IMR-90 (cell line): ENCODE measurements around the gene GZMM. TPM values are rescaled to one million over a fixed set of nuclear protein-coding genes. Genes with fewer than 3 reads are reported as not detected.

Experiments used
- ATAC-seq: fragments of 200-7000 bp; cut with Tn5 transposase; 2 replicates; pipeline ENCODE4 v1.9.1; 2020; ENCODE audit warnings: low read depth, mild to moderate bottlenecking, moderate library complexity
- BruUV-seq: library from RNA; stranded (reverse); fragments of 400-500 nt; replicated peaks from 2 replicates; lab custom pipeline; 2021; lab: Mats Ljungman, UMichigan
- CTCF ChIA-PET: fragments of 300-600 bp; formaldehyde crosslinking; extraction: SDS; loops from one replicate; lab custom pipeline; 2021; ENCODE audit warnings: antibody characterized with exemption; lab: Yijun Ruan, JAX
- POLR2A ChIA-PET: fragments of 300-600 bp; sonication (Branson Sonifier 250); formaldehyde crosslinking; loops from one replicate; lab custom pipeline; 2022; ENCODE audit warnings: antibody characterized with exemption; ENCODE audit not compliant: unreplicated experiment; lab: Charles Lee
- DNase-seq: peaks from one replicate; pipeline ENCODE4 v3.0.0; 2013
- H2AFZ ChIP-seq: replicated peaks from 2 replicates; pipeline ENCODE3; 2013; ENCODE audit warnings: low read length, mild to moderate bottlenecking; ENCODE audit not compliant: poor library complexity
- H2AK5ac ChIP-seq: 2 replicates; pipeline ENCODE4 v1.6.1; 2013; ENCODE audit warnings: low read depth, low read length, inconsistent platforms
- H2AK9ac ChIP-seq: replicated peaks from 2 replicates; pipeline ENCODE3; 2013; ENCODE audit warnings: mild to moderate bottlenecking, low read depth, low read length, moderate library complexity; ENCODE audit not compliant: poor library complexity
- H2BK120ac ChIP-seq: 2 replicates; pipeline ENCODE4 v1.6.1; 2013; ENCODE audit warnings: low read depth, low read length, inconsistent platforms
- H2BK15ac ChIP-seq: 3 replicates; pipeline ENCODE4 v1.6.1; 2013; ENCODE audit warnings: low read depth, low read length, inconsistent platforms
- H2BK20ac ChIP-seq: 2 replicates; pipeline ENCODE4 v1.6.1; 2013; ENCODE audit warnings: low read depth, mild to moderate bottlenecking, inconsistent platforms, low read length, moderate library complexity
- H2BK5ac ChIP-seq: 2 replicates; pipeline ENCODE4 v1.6.1; 2013; ENCODE audit warnings: mild to moderate bottlenecking, low read depth, low read length, inconsistent platforms; ENCODE audit not compliant: poor library complexity, severe bottlenecking
- H3K14ac ChIP-seq: replicated peaks from 2 replicates; pipeline ENCODE4 v1.6.1; 2013; ENCODE audit warnings: low read depth, low read length, inconsistent platforms
- H3K18ac ChIP-seq: 2 replicates; pipeline ENCODE4 v1.6.1; 2013; ENCODE audit warnings: low read depth, low read length, control low read depth
- H3K23ac ChIP-seq: 2 replicates; pipeline ENCODE4 v1.6.1; 2013; ENCODE audit warnings: low read depth, low read length, inconsistent platforms
- H3K27ac ChIP-seq: 2 replicates; pipeline ENCODE4 v1.5.1; 2013; ENCODE audit warnings: mild to moderate bottlenecking, control low read depth, low read length; ENCODE audit not compliant: insufficient read depth
- H3K27me3 ChIP-seq: 2 replicates; pipeline ENCODE4 v1.6.1; 2013; ENCODE audit warnings: low read length; ENCODE audit not compliant: control insufficient read depth, insufficient read depth
- H3K36me3 ChIP-seq: 2 replicates; pipeline ENCODE4 v1.6.1; 2013; ENCODE audit warnings: low read length, mixed read lengths; ENCODE audit not compliant: control insufficient read depth, insufficient read depth
- H3K4ac ChIP-seq: 2 replicates; pipeline ENCODE4 v1.6.1; 2013; ENCODE audit warnings: low read depth, low read length, inconsistent platforms
- H3K4me1 ChIP-seq: 2 replicates; pipeline ENCODE4 v1.6.1; 2013; ENCODE audit warnings: low read length, mixed read lengths; ENCODE audit not compliant: control insufficient read depth, insufficient read depth
- H3K4me2 ChIP-seq: 2 replicates; pipeline ENCODE4 v1.6.1; 2013; ENCODE audit warnings: low read depth, mild to moderate bottlenecking, control low read depth, low read length, moderate library complexity
- H3K4me3 ChIP-seq: 2 replicates; pipeline ENCODE4 v1.5.1; 2013; ENCODE audit warnings: low read depth, mild to moderate bottlenecking, control low read depth, low read length, moderate library complexity; ENCODE audit not compliant: insufficient read depth
- H3K56ac ChIP-seq: 2 replicates; pipeline ENCODE4 v1.6.1; 2013; ENCODE audit warnings: low read length, inconsistent platforms; ENCODE audit not compliant: insufficient read depth; ENCODE audit errors: extremely low read depth
- H3K79me1 ChIP-seq, 2 experiments: 2 replicates each; pipeline ENCODE4 v1.6.1; 2013; ENCODE audit warnings: low read length in 2 of 2, inconsistent platforms in 1 of 2, low read depth in 1 of 2
- H3K9ac ChIP-seq: 2 replicates; pipeline ENCODE4 v1.6.1; 2013; ENCODE audit warnings: low read depth, low read length, control low read depth
- H3K9me1 ChIP-seq: 2 replicates; pipeline ENCODE4 v1.6.1; 2013; ENCODE audit warnings: low read length, inconsistent platforms; ENCODE audit not compliant: insufficient read depth
- H3K9me3 ChIP-seq: 2 replicates; pipeline ENCODE4 v1.6.1; 2013; ENCODE audit warnings: low read length; ENCODE audit not compliant: control insufficient read depth, insufficient read depth
- H4K20me1 ChIP-seq: 2 replicates; pipeline ENCODE4 v1.6.1; 2013; ENCODE audit warnings: low read length, inconsistent platforms; ENCODE audit not compliant: insufficient read depth
- H4K5ac ChIP-seq: 2 replicates; pipeline ENCODE4 v1.6.1; 2013; ENCODE audit warnings: mild to moderate bottlenecking, low read depth, low read length, control low read depth
- H4K8ac ChIP-seq, 2 experiments: 2 replicates each; pipeline ENCODE4 v1.6.1; 2013; ENCODE audit warnings: low read depth in 2 of 2, low read length in 2 of 2, control low read depth in 1 of 2, inconsistent platforms in 1 of 2
- H4K91ac ChIP-seq: 2 replicates; pipeline ENCODE4 v1.6.1; 2013; ENCODE audit warnings: low read depth, low read length, inconsistent platforms; ENCODE audit not compliant: insufficient read depth
- BHLHE40 ChIP-seq: fragments of 150-350 bp; IDR thresholded peaks from 2 replicates; pipeline ENCODE4 v1.6.1; 2016; ENCODE audit warnings: mild to moderate bottlenecking, low read depth, low read length
- CEBPB ChIP-seq: IDR thresholded peaks from 2 replicates; pipeline ENCODE4 v1.6.1; 2012; ENCODE audit warnings: low read depth, low read length, improper control_type of control experiment
- CHD1 ChIP-seq: IDR thresholded peaks from 2 replicates; pipeline ENCODE4 v1.6.1; 2012; ENCODE audit warnings: low read depth, low read length, improper control_type of control experiment
- FOS ChIP-seq: fragments of 150-350 bp; IDR thresholded peaks from 2 replicates; pipeline ENCODE4 v1.6.1; 2016; ENCODE audit warnings: low read depth, low read length
- MAFK ChIP-seq: IDR thresholded peaks from 2 replicates; pipeline ENCODE4 v1.6.1; 2012; ENCODE audit warnings: low read depth, low read length, improper control_type of control experiment
- MAZ ChIP-seq: IDR thresholded peaks from 2 replicates; pipeline ENCODE4 v1.6.1; 2012; ENCODE audit warnings: low read depth, mild to moderate bottlenecking, low read length, improper control_type of control experiment, moderate library complexity, borderline replicate concordance
- MXI1 ChIP-seq: IDR thresholded peaks from 2 replicates; pipeline ENCODE4 v1.6.1; 2012; ENCODE audit warnings: low read depth, mild to moderate bottlenecking, low read length, moderate library complexity, borderline replicate concordance
- NFE2L2 ChIP-seq: fragments of 150-350 bp; IDR thresholded peaks from 2 replicates; pipeline ENCODE4 v1.6.1; 2016; ENCODE audit warnings: low read depth, mild to moderate bottlenecking, low read length
- POLR2A ChIP-seq: IDR thresholded peaks from 2 replicates; pipeline ENCODE4 v1.6.1; 2012; ENCODE audit warnings: mild to moderate bottlenecking, low read depth, low read length
- RAD21 ChIP-seq: IDR thresholded peaks from 2 replicates; pipeline ENCODE4 v1.6.1; 2012; ENCODE audit warnings: low read length, improper control_type of control experiment
- RCOR1 ChIP-seq: IDR thresholded peaks from 2 replicates; pipeline ENCODE4 v1.6.1; 2012; ENCODE audit warnings: mild to moderate bottlenecking, low read length, improper control_type of control experiment; ENCODE audit not compliant: insufficient replicate concordance
- RFX5 ChIP-seq: IDR thresholded peaks from 2 replicates; pipeline ENCODE4 v1.8.0; 2012; ENCODE audit warnings: low read depth, mild to moderate bottlenecking, low read length, moderate library complexity
- SMC3 ChIP-seq: fragments of 150-350 bp; IDR thresholded peaks from 2 replicates; pipeline ENCODE4 v1.6.1; 2016; ENCODE audit warnings: low read depth, mild to moderate bottlenecking, antibody characterized with exemption, low read length, moderate library complexity
- WGBS, 2 experiments: methylation state at CpG; one replicate each; pipeline versions ENCODE4 v1.1.5 to v1.1.7; 2013; ENCODE audit warnings: missing lambda C conversion rate in 2 of 2; ENCODE audit not compliant: insufficient read length in 1 of 2; ENCODE audit errors: extremely low coverage in 2 of 2; 5-methylcytosine and 5-hydroxymethylcytosine counted together
- dilution Hi-C: fragments of 300-500 bp; cut with HindIII; formaldehyde crosslinking; loops from one replicate; pipeline ENCODE4 v1.14.3; 2018; ENCODE audit warnings: low sequenced_read_pairs; ENCODE audit not compliant: unreplicated experiment
- in situ Hi-C: fragments of 300-500 bp; cut with MboI; formaldehyde crosslinking; loops from 3 replicates; pipeline ENCODE4 v1.14.3; 2019; ENCODE audit warnings: low sequenced_read_pairs, inconsistent platforms, mixed read lengths
- intact Hi-C: fragments of 100-400 bp; cut with micrococcal nuclease; formaldehyde crosslinking; loops from 2 replicates; pipeline ENCODE4 v1.10.0; 2022
- polyA plus RNA-seq, 3 experiments: library from polyadenylated mRNA; depleted of rRNA; stranded (reverse); fragments of >200 nt; gene quantifications; 2 replicates each; pipeline ENCODE4 v1.2.3, GENCODE V29; 2012; ENCODE audit warnings: low replicate concordance in 1 of 3
- total RNA-seq: library from RNA; depleted of rRNA; stranded (reverse); fragments of >200 nt; gene quantifications from 2 replicates; pipeline ENCODE4 v1.2.3, GENCODE V29; 2012
- TF ChIP-seq, protein P1 (sequence below): fragments of 150-350 bp; IDR thresholded peaks from 2 replicates; pipeline ENCODE4 v1.6.1; 2016; ENCODE audit warnings: low read depth, mild to moderate bottlenecking, low read length, moderate library complexity, borderline replicate concordance
- TF ChIP-seq, protein P2 (sequence below): conservative IDR thresholded peaks from 2 replicates; pipeline ENCODE4 v1.5.1; 2012; ENCODE audit warnings: mild to moderate bottlenecking, low read depth, low read length, improper control_type of control experiment

Gene GZMM
- total and polyA plus RNA-seq, 2 of the 4 experiments (the other 2 are of a cell fraction): 0.24 TPM; not detected in 1

DNA sequence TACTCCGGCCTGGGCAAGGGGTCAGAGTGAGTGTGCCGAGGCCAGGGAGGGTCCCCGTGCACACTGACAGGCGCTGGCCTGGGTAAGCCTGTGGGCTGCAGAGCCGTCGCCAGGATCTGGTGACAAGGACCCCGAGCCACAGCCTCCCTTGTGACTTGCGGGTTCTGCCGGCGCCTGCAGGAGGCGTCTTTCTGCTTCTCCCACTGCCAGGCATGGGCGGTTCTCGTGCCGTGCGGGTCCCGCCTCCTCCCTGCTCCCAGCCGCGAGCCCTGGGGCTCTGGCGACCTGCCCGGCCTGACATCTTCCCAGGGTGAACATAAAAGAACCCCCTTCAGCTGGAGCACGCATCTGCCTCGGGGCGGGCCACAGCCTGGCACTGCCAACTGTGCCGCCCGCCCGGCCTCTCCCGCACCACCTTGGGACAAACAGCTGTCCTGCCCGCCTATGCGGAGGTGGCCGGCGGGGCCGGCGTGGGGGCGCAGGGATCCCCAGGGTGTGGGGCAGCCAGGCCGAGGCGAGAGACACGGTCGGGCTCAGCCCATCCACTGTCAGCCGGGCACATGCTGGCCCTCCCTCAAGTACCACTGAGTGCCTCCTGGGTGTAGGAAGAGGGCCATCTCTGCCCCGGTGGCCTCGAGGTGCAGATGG is 44.4 kb downstream of the GZMM start:
- Histone ChIP-seq H3K36me3 (no peaks in the 10 kb centered on the region), H2BK15ac (no peak overlapping the region), H3K4me3 (no peak overlapping the region), H3K27ac (no peak overlapping the region), H4K91ac (no peak overlapping the region), H3K27me3 (peaks cover 16% of the 10 kb centered on the region), H3K4me2 (no peak overlapping the region), H3K23ac (no peak overlapping the region), H4K5ac (no peak overlapping the region), H3K9me1 (no peaks in the 10 kb centered on the region), H2BK5ac (no peak overlapping the region), H2AK9ac (peak overlapping the region; percentile 35), H3K4me1 (peaks cover 5% of the 10 kb centered on the region), H3K4ac (no peak overlapping the region), H3K9ac (no peak overlapping the region), H3K79me1 (no peaks in the 10 kb centered on the region; a peak in 1 of 4 replicates), H2AK5ac (peak overlapping the region; percentile 78; the same call in 1 of the 2 replicates), H2AFZ (peak overlapping the region; percentile 53), H2BK20ac (no peak overlapping the region), H2BK120ac (no peak overlapping the region), H3K14ac (no peak overlapping the region), H3K56ac (no peak overlapping the region), H3K18ac (no peak overlapping the region), H4K8ac (no peak overlapping the region), H3K9me3 (no peaks in the 10 kb centered on the region), H4K20me1 (peaks cover 49% of the 10 kb centered on the region)
- BruUV-seq: no TSS peak
- ATAC-seq (peak; percentile 61), DNase-seq (peak; percentile 72)
- in situ Hi-C loops: loop anchor here (5.0 kb wide), 1 partner anchor 144 kb away; no protein-coding TSS in a partner anchor
- POLR2A ChIA-PET: interaction anchor here (0.6 kb wide), 1 partner anchor 38 kb away, joined by 10 read pairs; no protein-coding TSS in a partner anchor
- intact Hi-C loops: loop anchor here (2.0 kb wide), 1 partner anchor 45 kb away; the partner anchor contains the start of gene POLRMT
- CTCF ChIA-PET: no interaction called here
- dilution Hi-C loops: no loop called here
- WGBS, 2 experiments: 7% methylated on average over 18 of the region's 41 CpGs; no CpG with 5 or more reads in 1 of the 2 experiments
- TF ChIP-seq POLR2A (no peak), CHD1 (no peak), FOS (no peak), RAD21 (peak; percentile 47), MAZ (peak; percentile 46; the same call in 1 of the 2 replicates), RCOR1 (no peak), BHLHE40 (peak; percentile 42; the same call in 1 of the 2 replicates), CEBPB (no peak), MXI1 (peak; percentile 30; the same call in 1 of the 2 replicates), NFE2L2 (no peak), SMC3 (peak; percentile 45), MAFK (no peak), RFX5 (no peak)
- TF ChIP-seq, protein P1, sequence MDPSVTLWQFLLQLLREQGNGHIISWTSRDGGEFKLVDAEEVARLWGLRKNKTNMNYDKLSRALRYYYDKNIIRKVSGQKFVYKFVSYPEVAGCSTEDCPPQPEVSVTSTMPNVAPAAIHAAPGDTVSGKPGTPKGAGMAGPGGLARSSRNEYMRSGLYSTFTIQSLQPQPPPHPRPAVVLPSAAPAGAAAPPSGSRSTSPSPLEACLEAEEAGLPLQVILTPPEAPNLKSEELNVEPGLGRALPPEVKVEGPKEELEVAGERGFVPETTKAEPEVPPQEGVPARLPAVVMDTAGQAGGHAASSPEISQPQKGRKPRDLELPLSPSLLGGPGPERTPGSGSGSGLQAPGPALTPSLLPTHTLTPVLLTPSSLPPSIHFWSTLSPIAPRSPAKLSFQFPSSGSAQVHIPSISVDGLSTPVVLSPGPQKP: no peak
- TF ChIP-seq, protein P2, sequence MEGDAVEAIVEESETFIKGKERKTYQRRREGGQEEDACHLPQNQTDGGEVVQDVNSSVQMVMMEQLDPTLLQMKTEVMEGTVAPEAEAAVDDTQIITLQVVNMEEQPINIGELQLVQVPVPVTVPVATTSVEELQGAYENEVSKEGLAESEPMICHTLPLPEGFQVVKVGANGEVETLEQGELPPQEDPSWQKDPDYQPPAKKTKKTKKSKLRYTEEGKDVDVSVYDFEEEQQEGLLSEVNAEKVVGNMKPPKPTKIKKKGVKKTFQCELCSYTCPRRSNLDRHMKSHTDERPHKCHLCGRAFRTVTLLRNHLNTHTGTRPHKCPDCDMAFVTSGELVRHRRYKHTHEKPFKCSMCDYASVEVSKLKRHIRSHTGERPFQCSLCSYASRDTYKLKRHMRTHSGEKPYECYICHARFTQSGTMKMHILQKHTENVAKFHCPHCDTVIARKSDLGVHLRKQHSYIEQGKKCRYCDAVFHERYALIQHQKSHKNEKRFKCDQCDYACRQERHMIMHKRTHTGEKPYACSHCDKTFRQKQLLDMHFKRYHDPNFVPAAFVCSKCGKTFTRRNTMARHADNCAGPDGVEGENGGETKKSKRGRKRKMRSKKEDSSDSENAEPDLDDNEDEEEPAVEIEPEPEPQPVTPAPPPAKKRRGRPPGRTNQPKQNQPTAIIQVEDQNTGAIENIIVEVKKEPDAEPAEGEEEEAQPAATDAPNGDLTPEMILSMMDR: peak; percentile 61
